Thoracic aorta (tissue), 2 donors: ENCODE measurements around the gene FBXL15. TPM values are rescaled to one million over a fixed set of nuclear protein-coding genes. Genes with fewer than 3 reads are reported as not detected.

Experiments used
- ATAC-seq: fragments of 150-250 bp; one replicate; pipeline ENCODE4 v1.8.0; 2017; ENCODE audit warnings: low read depth; ENCODE audit not compliant: insufficient number of reproducible peaks, low FRiP score
- DNase-seq: peaks from one replicate; pipeline ENCODE4 v3.0.0-alpha.2; 2020; ENCODE audit warnings: low spot score
- H3K27ac ChIP-seq, 2 donors: fragments of 200-600 bp; sonication (generic); 1 replicate in 1 of 2; 2 replicates in 1 of 2; pipeline ENCODE4 v1.5.1; 2016; ENCODE audit warnings: mild to moderate bottlenecking in 2 of 2, moderate library complexity in 2 of 2
- H3K27me3 ChIP-seq: fragments of 200-600 bp; sonication (generic); replicated peaks from 2 replicates; pipeline ENCODE4 v1.6.0; 2016; ENCODE audit warnings: mild to moderate bottlenecking; ENCODE audit not compliant: insufficient read depth
- H3K36me3 ChIP-seq: fragments of 200-600 bp; sonication (generic); one replicate; pipeline ENCODE4 v1.5.1; 2016
- H3K4me1 ChIP-seq, 2 donors: fragments of 200-600 bp; sonication (generic); 1 replicate in 1 of 2; 2 replicates in 1 of 2; pipeline versions ENCODE4 v1.5.1 to v1.6.0; 2016; ENCODE audit warnings: low read depth in 2 of 2, mild to moderate bottlenecking in 1 of 2; ENCODE audit not compliant: control insufficient read depth in 1 of 2
- H3K4me3 ChIP-seq: fragments of 200-600 bp; sonication (generic); 2 replicates; pipeline ENCODE4 v1.5.1; 2016; ENCODE audit warnings: mild to moderate bottlenecking
- H3K9me3 ChIP-seq: fragments of 200-600 bp; sonication (generic); 2 replicates; pipeline ENCODE4 v1.5.1; 2016
- CTCF ChIP-seq: fragments of 200-600 bp; sonication (generic); IDR thresholded peaks from one replicate; pipeline ENCODE4 v1.5.1; 2019; ENCODE audit warnings: antibody characterized with exemption
- total RNA-seq, 2 donors: library from RNA; depleted of rRNA; stranded (reverse); fragments of >200 nt; gene quantifications; one replicate each; pipeline versions ENCODE4 v1.1.0 to v1.2.3, GENCODE V29; 2016

Gene FBXL15
- total RNA-seq, 2 donors from 2014 or later, result 19.8 to 24.0 TPM

- Histone ChIP-seq H3K4me1 (peaks cover 6 to 11% of the 10 kb centered on the region in 2 donors), H3K4me3 (peak overlapping the region; percentile 64), H3K9me3 (no peaks in the 10 kb centered on the region), H3K27me3 (peaks cover 15% of the 10 kb centered on the region), H3K36me3 (no peaks in the 10 kb centered on the region), H3K27ac (no peak overlapping the region)
- TF ChIP-seq CTCF, result no peak
- DNase-seq (no peak), ATAC-seq (no peak)
Observed at GRCh38 chr10:102408728-102409603, 11.7 kb upstream of the FBXL15 start.

GRCh38 chr10:102409604-102410428 is 10.8 kb upstream of the FBXL15 start:
- Histone ChIP-seq H3K36me3 (no peaks in the 10 kb centered on the region), H3K4me3 (peak overlapping the region; percentile 59), H3K27me3 (peaks cover 15% of the 10 kb centered on the region), H3K27ac (no peak overlapping the region), H3K4me1 (peaks cover 6 to 11% of the 10 kb centered on the region in 2 donors), H3K9me3 (no peaks in the 10 kb centered on the region)
- TF ChIP-seq CTCF, result no peak
- DNase-seq (no peak), ATAC-seq (no peak)

- Histone ChIP-seq H3K36me3 (no peaks in the 10 kb centered on the region), H3K27me3 (peaks cover 15% of the 10 kb centered on the region), H3K9me3 (no peaks in the 10 kb centered on the region), H3K4me1 (peaks cover 6 to 11% of the 10 kb centered on the region in 2 donors), H3K27ac (no peak overlapping the region), H3K4me3 (peak overlapping the region; percentile 44)
- no peak for DNase-seq
- no peak for TF ChIP-seq CTCF
- no peak for ATAC-seq
Observed at GRCh38 chr10:102410429-102411073, 10.1 kb upstream of the FBXL15 start.

GRCh38 chr10:102411341-102412255 is 9.0 kb upstream of the FBXL15 start:
- no peak for ATAC-seq
- no peaks in the 10 kb centered on the region for H3K36me3 ChIP-seq

More at GRCh38 chr10:102411341-102412255, 9.0 kb upstream of the FBXL15 start:
- Histone ChIP-seq H3K27ac (no peak overlapping the region), H3K4me3 (no peak overlapping the region), H3K4me1 (peaks cover 6 to 11% of the 10 kb centered on the region in 2 donors), H3K27me3 (peaks cover 15% of the 10 kb centered on the region), H3K9me3 (no peaks in the 10 kb centered on the region)
- no peak for DNase-seq
- TF ChIP-seq CTCF, result no peak
